Lower leg skin (tissue), 4 donors: ENCODE measurements around the gene PRKX. TPM values are rescaled to one million over a fixed set of nuclear protein-coding genes. Genes with fewer than 3 reads are reported as not detected.

Experiments
- DNase-seq, 2 donors: peaks; one replicate each; pipeline ENCODE4 v3.0.0-alpha.2; 2019; ENCODE audit warnings: low spot score in 2 of 2
- H3K4me3 ChIP-seq: fragments of 200-600 bp; sonication (generic); 2 replicates; pipeline ENCODE4 v1.5.1; 2017; ENCODE audit warnings: mild to moderate bottlenecking, low read depth; ENCODE audit not compliant: poor library complexity, severe bottlenecking
- CTCF ChIP-seq, 3 donors: fragments of 450-650 bp; IDR thresholded peaks; one replicate each; pipeline ENCODE4 v1.5.1; 2016; ENCODE audit warnings: antibody characterized with exemption in 3 of 3, mild to moderate bottlenecking in 3 of 3, moderate library complexity in 2 of 3
- POLR2A ChIP-seq, 2 donors: fragments of 450-650 bp; IDR thresholded peaks; one replicate each; pipeline ENCODE4 v1.6.1; 2016 to 2017; ENCODE audit warnings: antibody characterized with exemption in 2 of 2, mild to moderate bottlenecking in 1 of 2, moderate library complexity in 1 of 2
- WGBS, 2 donors: methylation state at CpG; one replicate each; pipeline ENCODE4 v1.1.5; 2018; 5-methylcytosine and 5-hydroxymethylcytosine counted together
- intact Hi-C: fragments of 100-400 bp; cut with DNase I; formaldehyde crosslinking; loops from one replicate; pipeline ENCODE4 v1.15.0; 2023; ENCODE audit warnings: low total_unique reads
- total RNA-seq, 4 donors: library from RNA; depleted of rRNA; stranded (reverse); fragments of >200 nt; gene quantifications; one replicate each; pipeline ENCODE4 v1.1.0, GENCODE V29; 2016

The PRKX gene
- total RNA-seq, 4 donors from 2014 or later = 21.3 to 29.2 (median 23.9) TPM

- DNase-seq = no peak
- intact Hi-C loops = no loop called here
- TF ChIP-seq POLR2A (IDR thresholded peaks at IDR 0.05) (no peak), CTCF (IDR thresholded peaks at IDR 0.05) (no peak)
- 64 to 73% methylated on average over 6 of the region's 6 CpGs for WGBS, 2 donors
- no peak overlapping the region for H3K4me3 ChIP-seq
These were observed 114.7 kb downstream of the PRKX start for GRCh38 chrX:3598709-3599108.

DNA sequence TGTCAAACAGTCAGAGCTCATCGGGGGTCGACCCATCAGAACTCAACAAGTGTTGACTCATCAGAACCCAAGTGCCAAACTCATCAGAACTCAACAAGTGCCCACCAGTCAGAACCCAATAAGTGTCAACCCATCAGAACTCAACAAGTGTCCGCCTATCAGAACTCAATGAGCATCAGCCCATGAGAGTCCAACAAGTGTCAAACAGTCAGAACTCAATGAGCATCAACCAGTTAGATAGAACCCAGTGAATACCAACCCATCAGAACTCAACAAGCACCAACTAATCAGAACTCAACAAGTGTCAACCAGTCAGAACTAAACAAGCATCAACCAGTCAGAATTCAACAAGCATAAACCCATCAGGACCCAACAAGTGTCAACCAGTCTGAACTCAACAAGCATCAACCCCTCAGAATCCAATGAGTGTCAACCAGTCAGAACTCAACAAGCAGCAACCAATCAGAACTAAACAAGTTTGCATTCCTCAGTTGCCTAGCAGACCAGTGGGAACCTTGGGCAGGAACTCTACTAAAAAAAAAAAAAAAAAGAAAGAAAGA lies 115.3 kb downstream of the PRKX start:
- no peak for DNase-seq
- WGBS, 2 donors = 84 to 96% methylated on average over 3 of the region's 3 CpGs
- no peak overlapping the region for H3K4me3 ChIP-seq
- TF ChIP-seq POLR2A (IDR thresholded peaks at IDR 0.05) (no peak), CTCF (IDR thresholded peaks at IDR 0.05) (no peak)
- intact Hi-C loops = no loop called here

DNA sequence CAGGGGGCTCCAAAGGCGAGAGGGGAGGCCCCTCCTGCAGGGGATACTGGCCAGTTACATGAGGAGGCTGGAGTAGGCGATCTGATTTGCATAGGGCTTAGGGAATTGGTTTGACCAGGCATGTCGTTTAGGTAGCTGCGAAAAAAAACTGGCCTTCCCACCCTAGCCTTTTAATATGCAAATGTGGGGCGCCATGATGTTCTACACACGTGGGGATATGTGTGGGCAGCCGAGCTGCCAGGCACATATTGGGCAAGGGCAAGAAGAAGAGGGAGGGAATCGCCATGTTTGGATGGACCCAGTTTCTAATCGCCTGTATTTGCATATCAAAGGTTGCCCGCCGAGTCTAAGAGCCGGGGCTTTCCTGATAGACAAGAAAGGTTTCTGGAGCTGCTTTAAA lies 121.3 kb downstream of the PRKX start:
- intact Hi-C loops = no loop called here
- 44 to 59% methylated on average over 12 of the region's 12 CpGs for WGBS, 2 donors
- H3K4me3 ChIP-seq = no peak overlapping the region
- no peak for DNase-seq
- TF ChIP-seq POLR2A (IDR thresholded peaks at IDR 0.05) = no peak
- no peak for TF ChIP-seq CTCF (IDR thresholded peaks at IDR 0.05)

DNA sequence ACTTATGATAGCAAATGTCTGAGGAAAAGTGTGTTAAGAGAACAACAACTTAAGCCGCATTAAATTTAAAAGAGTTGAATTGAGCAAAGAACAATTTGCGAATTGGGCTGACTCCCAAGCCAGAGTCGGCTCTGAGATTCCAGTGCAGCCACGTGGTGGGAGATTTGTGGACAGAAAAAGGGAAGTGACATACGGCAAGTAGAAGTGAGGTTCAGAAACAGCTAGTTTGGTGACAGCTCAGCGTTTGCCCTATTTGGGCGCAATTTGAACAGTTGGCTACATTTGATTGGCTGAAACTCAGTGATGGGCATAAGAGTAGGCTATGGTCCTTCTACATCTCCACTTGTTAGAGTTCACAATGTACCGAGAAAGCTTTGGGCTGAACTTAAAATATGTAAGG lies 124.0 kb downstream of the PRKX start:
- 62 to 67% methylated on average over 8 of the region's 8 CpGs for WGBS, 2 donors
- intact Hi-C loops = no loop called here
- DNase-seq = no peak
- no peak overlapping the region for H3K4me3 ChIP-seq
- no peak for TF ChIP-seq CTCF (IDR thresholded peaks at IDR 0.05)
- no peak for TF ChIP-seq POLR2A (IDR thresholded peaks at IDR 0.05)

DNA sequence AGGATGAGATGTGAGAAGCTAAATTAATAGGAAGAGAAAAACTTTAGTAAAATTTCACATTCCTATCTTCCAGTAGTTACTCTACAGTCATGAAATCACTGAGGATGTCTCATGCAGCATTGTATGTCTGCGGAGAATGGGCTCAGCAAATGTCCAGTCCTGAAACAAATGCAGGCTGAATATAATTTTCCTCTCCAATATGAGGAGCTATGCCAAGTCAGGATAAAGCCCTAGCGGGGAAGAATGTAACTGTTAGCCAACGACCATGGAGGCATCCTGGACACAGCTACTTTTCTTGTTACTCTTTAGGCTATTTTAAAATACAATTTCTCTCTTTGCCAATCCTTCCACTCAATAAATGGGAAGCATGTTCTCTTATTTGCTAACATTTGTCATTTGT lies 127.7 kb downstream of the PRKX start:
- 74 to 80% methylated on average over 3 of the region's 3 CpGs for WGBS, 2 donors
- intact Hi-C loops = no loop called here
- H3K4me3 ChIP-seq = no peak overlapping the region
- TF ChIP-seq CTCF (IDR thresholded peaks at IDR 0.05) = no peak
- no peak for TF ChIP-seq POLR2A (IDR thresholded peaks at IDR 0.05)
- no peak for DNase-seq

- intact Hi-C loops = no loop called here
- TF ChIP-seq CTCF (IDR thresholded peaks at IDR 0.05) = no peak
- no peak for TF ChIP-seq POLR2A (IDR thresholded peaks at IDR 0.05)
- no peak for DNase-seq
- H3K4me3 ChIP-seq = no peak overlapping the region
- WGBS, 2 donors = 83 to 90% methylated on average over 10 of the region's 10 CpGs
These were observed 128.9 kb downstream of the PRKX start for GRCh38 chrX:3584415-3584996.
